GM12801 (cell line): ENCODE measurements around the gene NUMB.

ENCODE experiments used
- TF ChIP-seq, protein P1 (sequence below): IDR thresholded peaks from one replicate; pipeline ENCODE4 v1.5.1; 2011; ENCODE audit warnings: control low read depth; ENCODE audit not compliant: insufficient read length; ENCODE audit errors: extremely low read depth

The NUMB gene

DNA sequence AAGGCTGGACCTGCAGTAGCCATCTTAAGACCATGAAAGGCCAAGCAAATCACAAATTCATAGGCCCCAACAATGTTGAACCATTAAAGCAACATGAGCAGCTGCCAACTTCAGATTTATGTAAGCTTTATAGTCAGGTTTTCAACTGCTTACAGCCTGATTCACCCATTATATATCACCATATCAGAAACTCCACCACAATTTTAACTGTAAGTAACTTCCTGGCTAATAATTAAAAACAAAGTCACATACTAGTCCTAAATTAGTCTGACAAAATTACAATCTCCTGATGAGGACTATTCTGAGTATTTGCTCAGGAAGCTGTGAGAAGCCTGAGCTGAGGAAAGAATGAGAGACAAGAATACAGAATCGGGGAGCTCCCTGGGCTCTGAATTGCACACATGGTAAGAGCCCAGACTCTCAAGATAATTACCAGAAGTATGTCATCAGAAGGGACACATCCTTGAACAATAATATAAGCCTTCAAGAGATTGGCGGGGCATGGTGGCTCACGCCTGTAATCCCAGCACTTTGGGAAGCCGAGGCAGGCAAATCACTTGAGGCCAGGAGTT is 55.1 kb downstream of the NUMB start:
- TF ChIP-seq, protein P1, sequence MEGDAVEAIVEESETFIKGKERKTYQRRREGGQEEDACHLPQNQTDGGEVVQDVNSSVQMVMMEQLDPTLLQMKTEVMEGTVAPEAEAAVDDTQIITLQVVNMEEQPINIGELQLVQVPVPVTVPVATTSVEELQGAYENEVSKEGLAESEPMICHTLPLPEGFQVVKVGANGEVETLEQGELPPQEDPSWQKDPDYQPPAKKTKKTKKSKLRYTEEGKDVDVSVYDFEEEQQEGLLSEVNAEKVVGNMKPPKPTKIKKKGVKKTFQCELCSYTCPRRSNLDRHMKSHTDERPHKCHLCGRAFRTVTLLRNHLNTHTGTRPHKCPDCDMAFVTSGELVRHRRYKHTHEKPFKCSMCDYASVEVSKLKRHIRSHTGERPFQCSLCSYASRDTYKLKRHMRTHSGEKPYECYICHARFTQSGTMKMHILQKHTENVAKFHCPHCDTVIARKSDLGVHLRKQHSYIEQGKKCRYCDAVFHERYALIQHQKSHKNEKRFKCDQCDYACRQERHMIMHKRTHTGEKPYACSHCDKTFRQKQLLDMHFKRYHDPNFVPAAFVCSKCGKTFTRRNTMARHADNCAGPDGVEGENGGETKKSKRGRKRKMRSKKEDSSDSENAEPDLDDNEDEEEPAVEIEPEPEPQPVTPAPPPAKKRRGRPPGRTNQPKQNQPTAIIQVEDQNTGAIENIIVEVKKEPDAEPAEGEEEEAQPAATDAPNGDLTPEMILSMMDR: no peak

DNA sequence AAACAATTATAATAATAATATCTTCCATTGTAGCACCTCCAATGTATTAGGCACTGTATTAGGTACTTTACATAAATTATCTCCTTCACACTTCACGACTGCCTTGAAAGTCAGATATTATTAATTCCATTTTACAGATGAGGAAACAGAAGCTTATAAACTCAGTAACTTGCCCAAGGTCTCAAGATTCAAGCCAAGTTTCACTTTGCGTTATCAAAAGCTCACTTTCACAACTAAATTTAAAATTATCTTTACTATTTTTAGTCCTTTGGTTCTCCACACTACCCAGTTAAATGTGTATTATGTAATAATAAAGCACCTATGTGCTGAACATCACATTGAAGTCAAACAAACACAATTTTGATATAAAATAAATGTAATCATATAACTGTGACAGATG is 55.8 kb downstream of the NUMB start:
- TF ChIP-seq, protein P1: no peak

DNA sequence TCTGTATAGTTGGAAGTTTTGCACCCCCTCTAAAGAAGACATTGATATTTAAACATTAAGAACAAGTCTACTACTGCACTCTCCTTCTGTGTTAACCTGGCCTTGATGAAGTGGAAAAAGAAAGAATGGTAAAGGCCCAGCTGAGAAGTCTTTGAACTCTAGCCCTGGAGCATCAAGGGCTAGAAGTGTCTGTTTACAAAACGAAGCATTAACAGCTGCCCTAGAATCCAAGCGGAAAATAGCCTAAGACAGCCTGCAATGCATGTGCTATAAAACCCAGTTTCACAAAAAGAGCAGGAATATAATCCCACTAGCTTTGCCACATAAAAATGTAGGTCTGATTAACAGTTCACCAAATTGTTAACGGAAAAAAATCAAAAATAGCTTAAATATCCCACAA is 60.5 kb downstream of the NUMB start:
- TF ChIP-seq, protein P1: no peak

DNA sequence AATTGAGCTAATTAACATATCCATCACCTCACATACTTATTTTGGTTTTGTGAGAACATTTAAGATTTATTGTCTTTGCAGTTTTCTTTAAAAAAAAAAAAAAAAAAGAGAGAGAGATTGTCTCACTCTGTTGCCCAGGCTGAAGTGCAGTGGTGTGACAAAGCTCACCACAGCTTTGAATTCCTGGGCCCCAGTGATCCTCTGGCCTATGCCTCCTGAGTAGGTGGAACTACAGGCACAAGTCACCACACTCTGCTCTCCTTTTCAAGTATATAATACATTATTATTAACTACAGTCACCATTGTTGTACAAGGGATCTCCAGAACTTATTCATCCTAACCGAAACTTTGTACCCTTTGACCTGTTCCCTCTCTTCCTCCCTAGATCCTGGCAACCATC is 64.0 kb downstream of the NUMB start:
- TF ChIP-seq, protein P1: no peak

DNA sequence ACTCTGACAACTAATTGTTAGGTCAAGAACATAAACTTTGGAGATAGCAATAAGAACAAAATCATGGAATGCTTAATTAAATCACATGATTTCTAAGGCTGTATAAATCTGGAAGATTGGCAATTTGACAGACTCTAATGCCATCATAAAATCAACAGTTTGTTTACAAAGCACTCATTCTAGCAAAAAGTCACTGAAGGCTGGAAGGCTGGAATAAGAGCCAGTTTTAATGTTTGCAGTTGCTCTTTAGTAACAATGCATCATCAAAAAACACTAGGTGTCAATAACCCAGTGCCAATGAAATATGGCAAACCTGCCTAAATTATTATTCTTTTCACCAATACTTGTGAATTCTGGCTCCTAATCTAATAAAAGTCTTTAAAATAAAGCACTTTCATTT is 65.0 kb downstream of the NUMB start:
- TF ChIP-seq, protein P1: no peak

DNA sequence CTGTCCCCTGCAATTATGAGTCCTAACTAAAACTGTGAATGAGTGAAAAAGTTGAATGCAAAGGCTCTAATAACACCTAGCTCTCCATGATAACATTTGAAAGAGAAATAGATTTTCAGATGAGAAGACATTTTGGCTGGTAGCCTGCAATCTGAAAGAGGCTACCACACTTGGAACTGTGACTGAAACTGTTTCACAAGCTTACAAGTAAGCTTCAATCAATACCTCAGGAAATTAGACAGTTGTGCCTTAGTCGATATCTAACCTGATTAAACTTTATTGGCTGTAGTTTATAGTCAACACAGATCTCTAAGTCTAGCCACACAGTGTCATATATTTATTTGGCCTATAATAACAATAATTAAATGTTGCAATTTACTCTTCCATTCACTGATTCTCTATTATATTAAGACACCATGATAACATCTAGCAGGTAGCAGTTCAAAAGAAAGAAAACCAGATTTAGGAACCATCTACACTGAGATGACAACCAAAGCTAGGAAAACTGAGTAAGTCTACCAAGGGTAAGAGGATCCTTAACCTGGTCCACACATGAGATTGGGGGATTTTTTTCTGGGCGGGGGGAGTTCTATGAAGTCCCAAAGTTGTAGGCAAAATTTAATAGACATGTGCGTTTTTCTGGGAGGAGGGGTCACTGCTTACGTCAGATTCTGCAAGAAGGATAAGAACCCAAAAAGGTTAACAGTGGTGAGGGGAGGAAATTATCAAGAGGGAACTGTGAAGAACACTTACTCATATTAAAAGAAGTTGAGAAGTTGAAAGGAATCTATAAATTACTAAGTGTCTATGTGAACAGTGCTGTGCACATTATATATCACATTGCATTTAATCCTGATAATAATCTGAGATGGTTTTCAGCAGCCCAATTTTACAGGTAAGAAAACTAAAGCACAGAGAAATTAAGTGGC is 65.8 kb downstream of the NUMB start:
- TF ChIP-seq, protein P1: no peak

DNA sequence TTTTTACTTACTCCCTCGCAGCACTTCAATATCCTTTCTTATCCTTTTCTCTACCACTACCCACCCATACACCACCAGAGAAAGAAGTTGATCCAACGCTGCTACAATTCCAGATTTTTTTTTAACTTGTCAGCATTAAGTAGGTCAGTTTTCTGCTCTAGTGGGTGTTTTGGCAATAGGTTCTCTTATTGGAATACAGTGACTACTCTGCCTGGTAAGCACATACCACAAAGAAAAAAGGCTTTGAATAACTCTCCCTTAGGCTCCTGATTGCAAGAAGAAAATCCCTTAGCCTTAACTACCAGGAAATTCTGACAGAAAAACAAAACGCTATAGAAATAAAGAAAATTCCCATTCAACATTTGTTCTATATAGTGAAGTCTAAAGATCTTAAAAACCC is 72.0 kb downstream of the NUMB start:
- TF ChIP-seq, protein P1: no peak
